ENCODE results near the gene CNTNAP2. TPM values are rescaled to one million over a fixed set of nuclear protein-coding genes. Genes with fewer than 3 reads are reported as not detected.

Gene CNTNAP2
- total RNA-seq, 1 experiment from 2014 or later = 42.5 TPM

DNA sequence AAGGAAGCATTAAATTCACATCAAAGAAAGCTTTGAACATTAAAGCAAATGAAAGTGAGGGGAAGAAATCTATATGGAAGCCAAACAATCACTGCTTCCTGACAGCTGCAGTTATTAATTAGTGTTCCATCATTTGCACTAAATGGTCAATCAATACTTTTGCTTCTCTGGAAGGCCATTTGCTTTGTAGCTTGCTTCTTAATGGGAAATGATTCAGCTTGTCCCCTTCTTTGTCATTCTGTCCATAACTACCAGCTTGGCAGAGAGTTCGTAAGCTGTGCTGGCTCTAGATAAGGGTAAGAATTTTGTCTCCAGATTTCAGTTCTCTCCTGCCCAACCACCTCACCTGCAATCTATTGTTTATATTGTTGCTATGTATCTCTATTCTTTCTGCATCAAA is 596.6 kb downstream of the CNTNAP2 start:
- peaks cover 4% of the 10 kb centered on the region for H3K4me1 Mint-ChIP-seq (ENCODE audit: low read depth, unreplicated experiment)
- no peaks in the 10 kb centered on the region for H3K36me3 ChIP-seq (ENCODE audit: control insufficient read depth, insufficient read depth, low read length)
- no peaks in the 10 kb centered on the region for H3K4me1 ChIP-seq
- no peaks in the 10 kb centered on the region for H3K9me3 Mint-ChIP-seq (ENCODE audit: unreplicated experiment)
- no peaks in the 10 kb centered on the region for H3K27me3 ChIP-seq (replicated peaks; ENCODE audit: control insufficient read depth, insufficient read depth, low read length)
- no peak for DNase-seq
- intact Hi-C loops (cut with micrococcal nuclease; ENCODE audit: unreplicated experiment) = no loop called here
- TF ChIP-seq, protein P1, sequence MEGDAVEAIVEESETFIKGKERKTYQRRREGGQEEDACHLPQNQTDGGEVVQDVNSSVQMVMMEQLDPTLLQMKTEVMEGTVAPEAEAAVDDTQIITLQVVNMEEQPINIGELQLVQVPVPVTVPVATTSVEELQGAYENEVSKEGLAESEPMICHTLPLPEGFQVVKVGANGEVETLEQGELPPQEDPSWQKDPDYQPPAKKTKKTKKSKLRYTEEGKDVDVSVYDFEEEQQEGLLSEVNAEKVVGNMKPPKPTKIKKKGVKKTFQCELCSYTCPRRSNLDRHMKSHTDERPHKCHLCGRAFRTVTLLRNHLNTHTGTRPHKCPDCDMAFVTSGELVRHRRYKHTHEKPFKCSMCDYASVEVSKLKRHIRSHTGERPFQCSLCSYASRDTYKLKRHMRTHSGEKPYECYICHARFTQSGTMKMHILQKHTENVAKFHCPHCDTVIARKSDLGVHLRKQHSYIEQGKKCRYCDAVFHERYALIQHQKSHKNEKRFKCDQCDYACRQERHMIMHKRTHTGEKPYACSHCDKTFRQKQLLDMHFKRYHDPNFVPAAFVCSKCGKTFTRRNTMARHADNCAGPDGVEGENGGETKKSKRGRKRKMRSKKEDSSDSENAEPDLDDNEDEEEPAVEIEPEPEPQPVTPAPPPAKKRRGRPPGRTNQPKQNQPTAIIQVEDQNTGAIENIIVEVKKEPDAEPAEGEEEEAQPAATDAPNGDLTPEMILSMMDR (IDR thresholded peaks at IDR 0.05; ENCODE audit: insufficient read depth in 1 of 2, low read depth in 1 of 2, low read length in 1 of 2, severe bottlenecking in 1 of 2, unreplicated experiment in 1 of 2) = no peak
- POLR2A ChIA-PET = no interaction called here
- H3K9me3 ChIP-seq = no peaks in the 10 kb centered on the region
- H3K27me3 Mint-ChIP-seq (ENCODE audit: insufficient read depth, unreplicated experiment) = no peaks in the 10 kb centered on the region
- CTCF ChIA-PET = no interaction called here
- H3K4me3 ChIP-seq (ENCODE audit: low read depth, low read length) = no peak overlapping the region
- BruUV-seq (replicated peaks) = no TSS peak
- no peak overlapping the region for H3K27ac Mint-ChIP-seq (ENCODE audit: unreplicated experiment)
- no peaks in the 10 kb centered on the region for H3K36me3 Mint-ChIP-seq (ENCODE audit: insufficient read depth, unreplicated experiment)
- no peak overlapping the region for H3K4me3 Mint-ChIP-seq (ENCODE audit: unreplicated experiment)

DNA sequence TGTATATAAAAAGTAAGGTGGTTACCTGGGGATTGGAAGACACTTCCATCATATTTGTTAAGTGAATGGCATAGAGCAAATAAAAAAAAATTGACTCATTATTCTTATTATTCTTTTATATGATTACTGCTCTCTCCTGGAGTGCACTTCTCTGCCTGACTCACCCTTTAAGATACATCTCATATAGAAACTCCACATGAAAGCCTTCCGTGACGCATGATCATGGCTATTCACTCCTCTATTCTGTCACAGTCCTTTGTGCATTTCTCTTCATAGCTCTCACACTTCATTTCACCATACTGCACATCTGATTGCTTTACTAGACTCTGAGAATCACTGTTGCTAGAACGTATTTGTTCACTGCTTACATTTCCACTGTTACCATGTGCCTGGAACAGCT is 597.3 kb downstream of the CNTNAP2 start:
- no peaks in the 10 kb centered on the region for H3K27me3 Mint-ChIP-seq (ENCODE audit: insufficient read depth, unreplicated experiment)
- POLR2A ChIA-PET = no interaction called here
- Histone ChIP-seq H3K4me3 (ENCODE audit: low read depth, low read length) (no peak overlapping the region), H3K4me1 (no peaks in the 10 kb centered on the region), H3K27me3 (replicated peaks; ENCODE audit: control insufficient read depth, insufficient read depth, low read length) (no peaks in the 10 kb centered on the region), H3K36me3 (ENCODE audit: control insufficient read depth, insufficient read depth, low read length) (no peaks in the 10 kb centered on the region), H3K9me3 (no peaks in the 10 kb centered on the region)
- H3K4me1 Mint-ChIP-seq (ENCODE audit: low read depth, unreplicated experiment) = peaks cover 4% of the 10 kb centered on the region
- H3K27ac Mint-ChIP-seq (ENCODE audit: unreplicated experiment) = no peak overlapping the region
- intact Hi-C loops (cut with micrococcal nuclease; ENCODE audit: unreplicated experiment) = no loop called here
- no TSS peak for BruUV-seq (replicated peaks)
- no peaks in the 10 kb centered on the region for H3K9me3 Mint-ChIP-seq (ENCODE audit: unreplicated experiment)
- H3K36me3 Mint-ChIP-seq (ENCODE audit: insufficient read depth, unreplicated experiment) = no peaks in the 10 kb centered on the region
- TF ChIP-seq, protein P1 (IDR thresholded peaks at IDR 0.05; ENCODE audit: insufficient read depth in 1 of 2, low read depth in 1 of 2, low read length in 1 of 2, severe bottlenecking in 1 of 2, unreplicated experiment in 1 of 2) = no peak
- CTCF ChIA-PET = no interaction called here
- H3K4me3 Mint-ChIP-seq (ENCODE audit: unreplicated experiment) = no peak overlapping the region
- no peak for DNase-seq

DNA sequence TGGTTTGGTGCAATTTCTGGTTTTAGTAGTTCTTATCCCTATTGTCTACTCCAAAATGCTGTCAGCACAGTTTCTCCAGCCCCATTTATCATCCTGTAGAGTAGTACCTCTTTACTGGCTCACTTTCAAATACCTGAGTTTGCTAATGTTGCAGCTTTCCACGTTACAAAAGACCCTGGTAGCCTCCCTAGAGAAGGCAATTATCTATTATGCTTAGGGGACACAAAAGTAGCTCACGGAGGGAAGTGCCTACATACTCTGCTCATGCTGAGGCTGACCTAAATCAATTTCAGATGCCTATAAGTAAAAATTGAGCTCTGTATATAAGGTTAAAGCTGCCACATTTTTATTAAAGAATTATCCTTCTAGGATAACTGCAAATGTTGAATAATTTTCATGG is 603.6 kb downstream of the CNTNAP2 start:
- Mint-ChIP-seq H3K9me3 (ENCODE audit: unreplicated experiment) (no peaks in the 10 kb centered on the region), H3K27ac (ENCODE audit: unreplicated experiment) (no peak overlapping the region), H3K4me1 (ENCODE audit: low read depth, unreplicated experiment) (no peaks in the 10 kb centered on the region), H3K27me3 (ENCODE audit: insufficient read depth, unreplicated experiment) (no peaks in the 10 kb centered on the region), H3K4me3 (ENCODE audit: unreplicated experiment) (no peak overlapping the region), H3K36me3 (ENCODE audit: insufficient read depth, unreplicated experiment) (no peaks in the 10 kb centered on the region)
- H3K4me1 ChIP-seq = no peaks in the 10 kb centered on the region
- TF ChIP-seq, protein P1 (IDR thresholded peaks at IDR 0.05; ENCODE audit: insufficient read depth in 1 of 2, low read depth in 1 of 2, low read length in 1 of 2, severe bottlenecking in 1 of 2, unreplicated experiment in 1 of 2) = no peak
- no peaks in the 10 kb centered on the region for H3K27me3 ChIP-seq (replicated peaks; ENCODE audit: control insufficient read depth, insufficient read depth, low read length)
- H3K36me3 ChIP-seq (ENCODE audit: control insufficient read depth, insufficient read depth, low read length) = no peaks in the 10 kb centered on the region
- no peak overlapping the region for H3K4me3 ChIP-seq (ENCODE audit: low read depth, low read length)
- POLR2A ChIA-PET = no interaction called here
- CTCF ChIA-PET = no interaction called here
- no TSS peak for BruUV-seq (replicated peaks)
- intact Hi-C loops (cut with micrococcal nuclease; ENCODE audit: unreplicated experiment) = no loop called here
- H3K9me3 ChIP-seq = no peaks in the 10 kb centered on the region
- DNase-seq = no peak

Measured in Caco-2 (cell line).